H9 (cell line): ENCODE measurements around the gene OPRD1. TPM values are rescaled to one million over a fixed set of nuclear protein-coding genes. Genes with fewer than 3 reads are reported as not detected.
"Not testable (repeated sequence)": the region's sequence is repeated elsewhere in the genome, so short reads cannot be mapped to it uniquely, and the experiment has no call there.

Experiments
- DNase-seq: peaks from one replicate; pipeline ENCODE4 v3.0.0-alpha.2; 2017
- H2AFZ ChIP-seq: one replicate; pipeline ENCODE4 v1.6.1; 2013; ENCODE audit warnings: mild to moderate bottlenecking, low read length, control low read depth, moderate library complexity
- H2AK5ac ChIP-seq: 2 replicates; pipeline ENCODE4 v1.6.1; 2013; ENCODE audit warnings: low read length, control low read depth, mixed read lengths; ENCODE audit not compliant: insufficient read length
- H2BK120ac ChIP-seq: one replicate; pipeline ENCODE4 v1.6.1; 2013; ENCODE audit warnings: low read depth, mild to moderate bottlenecking, low read length, control low read depth, inconsistent platforms; ENCODE audit not compliant: poor library complexity, severe bottlenecking
- H2BK12ac ChIP-seq: 2 replicates; pipeline ENCODE4 v1.6.1; 2013; ENCODE audit warnings: low read length, control low read depth, mixed read lengths, low read depth; ENCODE audit not compliant: insufficient read length
- H2BK15ac ChIP-seq: 2 replicates; pipeline ENCODE4 v1.6.1; 2013; ENCODE audit warnings: low read depth, low read length, control low read depth
- H2BK20ac ChIP-seq: one replicate; pipeline ENCODE4 v1.6.1; 2013; ENCODE audit warnings: low read depth, mild to moderate bottlenecking, low read length, control low read depth, inconsistent platforms; ENCODE audit not compliant: poor library complexity, severe bottlenecking
- H2BK5ac ChIP-seq: 2 replicates; pipeline ENCODE4 v1.6.1; 2013; ENCODE audit warnings: low read length, control low read depth, mixed read lengths; ENCODE audit not compliant: insufficient read length
- H3K14ac ChIP-seq: 2 replicates; pipeline ENCODE4 v1.6.1; 2013; ENCODE audit warnings: low read length, control low read depth; ENCODE audit not compliant: insufficient read depth
- H3K18ac ChIP-seq: 2 replicates; pipeline ENCODE4 v1.6.1; 2013; ENCODE audit warnings: low read depth, mild to moderate bottlenecking, mixed read lengths, low read length, control low read depth; ENCODE audit not compliant: insufficient read length
- H3K23ac ChIP-seq: 2 replicates; pipeline ENCODE4 v1.6.1; 2013; ENCODE audit warnings: low read length, control low read depth, mixed read lengths, low read depth; ENCODE audit not compliant: insufficient read length
- H3K23me2 ChIP-seq: 2 replicates; pipeline ENCODE4 v1.6.1; 2013; ENCODE audit warnings: low read depth, mild to moderate bottlenecking, mixed read lengths, low read length, control low read depth; ENCODE audit not compliant: insufficient read length, poor library complexity, severe bottlenecking
- H3K27ac ChIP-seq: 2 replicates; pipeline ENCODE4 v1.5.1; 2013; ENCODE audit warnings: low read length, control low read depth, mixed read lengths, low read depth; ENCODE audit not compliant: insufficient read length
- H3K27me3 ChIP-seq: 2 replicates; pipeline ENCODE4 v1.6.1; 2013; ENCODE audit warnings: low read length, control low read depth, inconsistent platforms; ENCODE audit not compliant: insufficient read depth
- H3K4ac ChIP-seq: 2 replicates; pipeline ENCODE4 v1.6.1; 2013; ENCODE audit warnings: low read depth, mild to moderate bottlenecking, control low read depth, inconsistent platforms, low read length, moderate library complexity
- H3K4me1 ChIP-seq: 2 replicates; pipeline ENCODE4 v1.6.1; 2013; ENCODE audit warnings: low read length, control low read depth, inconsistent platforms; ENCODE audit not compliant: insufficient read depth
- H3K4me2 ChIP-seq: 2 replicates; pipeline ENCODE4 v1.6.1; 2013; ENCODE audit warnings: low read length, control low read depth, mixed read lengths; ENCODE audit not compliant: insufficient read length, insufficient read depth
- H3K56ac ChIP-seq: 2 replicates; pipeline ENCODE4 v1.6.1; 2013; ENCODE audit warnings: low read depth, mild to moderate bottlenecking, mixed read lengths, low read length, control low read depth; ENCODE audit not compliant: insufficient read length
- H3K79me1 ChIP-seq: 2 replicates; pipeline ENCODE4 v1.6.1; 2013; ENCODE audit warnings: low read depth, mild to moderate bottlenecking, moderate library complexity, low read length, control low read depth, inconsistent platforms; ENCODE audit not compliant: insufficient read depth, poor library complexity, severe bottlenecking
- H3K79me2 ChIP-seq: 2 replicates; pipeline ENCODE4 v1.6.1; 2013; ENCODE audit warnings: low read length, control low read depth, inconsistent platforms; ENCODE audit not compliant: insufficient read depth
- H3K9ac ChIP-seq: 2 replicates; pipeline ENCODE4 v1.6.1; 2013; ENCODE audit warnings: low read length, control low read depth, mixed read lengths; ENCODE audit not compliant: insufficient read length; ENCODE audit errors: extremely low read depth
- H3K9me3 ChIP-seq: one replicate; pipeline ENCODE4 v1.6.1; 2013; ENCODE audit warnings: low read depth, low read length, inconsistent platforms; ENCODE audit not compliant: control insufficient read depth
- H3T11ph ChIP-seq: one replicate; pipeline ENCODE4 v1.6.1; 2013; ENCODE audit warnings: mild to moderate bottlenecking, low read length, control low read depth, inconsistent platforms
- H4K20me1 ChIP-seq: one replicate; pipeline ENCODE4 v1.6.1; 2013; ENCODE audit not compliant: control insufficient read depth, insufficient read length, insufficient read depth
- H4K5ac ChIP-seq: 2 replicates; pipeline ENCODE4 v1.6.1; 2013; ENCODE audit warnings: low read depth, mild to moderate bottlenecking, mixed read lengths, low read length, control low read depth; ENCODE audit not compliant: insufficient read length
- H4K8ac ChIP-seq: replicated peaks from 2 replicates; pipeline ENCODE4 v1.6.1; 2013; ENCODE audit warnings: low read length, control low read depth, mixed read lengths, low read depth; ENCODE audit not compliant: insufficient read length
- H4K91ac ChIP-seq: 2 replicates; pipeline ENCODE4 v1.6.1; 2013; ENCODE audit warnings: low read depth, mild to moderate bottlenecking, moderate library complexity, mixed read lengths, low read length, control low read depth; ENCODE audit not compliant: insufficient read length
- H3K27ac Mint-ChIP-seq, 3 experiments: 2 replicates in 2 of 3; 3 replicates in 1 of 3; pipeline ENCODE4 v1.8.0; 2020 to 2021; ENCODE audit warnings: mixed read lengths in 3 of 3, mild to moderate bottlenecking in 1 of 3, moderate library complexity in 1 of 3
- H3K27me3 Mint-ChIP-seq: 2 replicates; pipeline ENCODE4 v1.8.0; 2021; ENCODE audit warnings: low read depth, mild to moderate bottlenecking, moderate library complexity, mixed read lengths
- H3K36me3 Mint-ChIP-seq, 3 experiments: 2 replicates in 2 of 3; 3 replicates in 1 of 3; pipeline ENCODE4 v1.8.0; 2020 to 2021; ENCODE audit warnings: low read depth in 3 of 3, mixed read lengths in 3 of 3; ENCODE audit not compliant: insufficient read depth in 1 of 3
- H3K4me1 Mint-ChIP-seq, 2 experiments: 2 replicates each; pipeline ENCODE4 v1.8.0; 2020; ENCODE audit warnings: mixed read lengths in 2 of 2
- H3K4me3 Mint-ChIP-seq, 2 experiments: 2 replicates in 1 of 2; 3 replicates in 1 of 2; pipeline ENCODE4 v1.8.0; 2020 to 2021; ENCODE audit warnings: mild to moderate bottlenecking in 2 of 2, mixed read lengths in 2 of 2, moderate library complexity in 1 of 2
- H3K9me3 Mint-ChIP-seq, 2 experiments: 2 replicates in 1 of 2; 3 replicates in 1 of 2; pipeline ENCODE4 v1.8.0; 2020; ENCODE audit warnings: mild to moderate bottlenecking in 2 of 2, mixed read lengths in 2 of 2, moderate library complexity in 1 of 2
- WGBS: extraction: QIAGEN DNeasy Blood & Tissue Kit; methylation state at CpG from one replicate; pipeline ENCODE4 v1.1.7; 2013; ENCODE audit warnings: missing lambda C conversion rate, low lambda C conversion rate, mixed read lengths; ENCODE audit not compliant: insufficient read length; ENCODE audit errors: extremely low coverage; 5-methylcytosine and 5-hydroxymethylcytosine counted together
- total RNA-seq: library from RNA; stranded (reverse); gene quantifications from 2 replicates; pipeline ENCODE4 v1.2.1, GENCODE V29; 2021
- TF ChIP-seq, protein P1 (sequence below): fragments of 200-600 bp; sonication (generic); conservative IDR thresholded peaks from 3 replicates; pipeline ENCODE4 v1.8.0; 2021; ENCODE audit warnings: antibody characterized with exemption, mild to moderate bottlenecking

Gene OPRD1
- total RNA-seq, 1 experiment from 2014 or later, result 1.8 TPM

DNA sequence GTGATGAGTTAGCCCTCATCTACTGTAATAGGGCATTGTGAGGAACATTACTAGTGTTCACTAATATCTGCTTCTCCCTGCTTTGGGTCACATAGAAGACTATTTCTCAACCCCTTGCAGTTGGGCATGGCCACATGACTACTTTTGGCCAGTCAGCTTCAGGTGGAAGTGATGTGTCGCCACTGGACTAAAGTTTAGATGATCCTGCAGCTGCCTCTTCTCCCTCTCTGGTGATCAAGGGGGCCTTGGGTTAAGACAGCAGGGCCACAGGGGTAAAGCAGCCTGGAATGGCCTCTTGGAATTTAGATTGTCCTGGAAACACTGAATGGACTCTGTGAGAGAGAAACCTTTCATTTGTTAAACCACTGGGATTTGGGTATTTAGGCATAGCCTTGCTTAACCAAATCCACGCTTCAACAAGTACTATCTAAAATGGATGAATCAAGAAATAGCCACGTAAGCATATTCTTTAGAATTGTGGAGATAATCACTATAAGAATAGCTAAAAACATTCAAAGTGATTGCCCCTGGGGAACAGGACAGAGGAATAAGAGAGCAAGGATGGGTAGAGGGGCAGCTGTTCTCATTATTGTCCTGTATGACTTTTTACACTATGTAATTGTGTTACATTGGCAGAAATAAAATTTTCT is 41.2 kb downstream of the OPRD1 start:
- Histone ChIP-seq H2BK5ac (no peak overlapping the region), H3K56ac (no peak overlapping the region), H2BK120ac (no peak overlapping the region), H2BK15ac (no peak overlapping the region), H3K14ac (no peak overlapping the region), H3K27ac (no peak overlapping the region), H2AFZ (no peak overlapping the region), H3K9ac (no peak overlapping the region), H4K91ac (no peak overlapping the region), H3K4me2 (no peak overlapping the region), H4K8ac (no peak overlapping the region), H3K18ac (no peak overlapping the region), H4K20me1 (no peaks in the 10 kb centered on the region), H3K23ac (no peak overlapping the region), H2BK12ac (no peak overlapping the region), H2BK20ac (no peak overlapping the region), H3T11ph (no peak overlapping the region), H3K4ac (no peak overlapping the region), H3K23me2 (no peaks in the 10 kb centered on the region), H3K9me3 (no peaks in the 10 kb centered on the region), H3K4me1 (no peaks in the 10 kb centered on the region), H3K79me1 (no peaks in the 10 kb centered on the region), H3K79me2 (no peaks in the 10 kb centered on the region), H2AK5ac (no peak overlapping the region), H3K27me3 (no peaks in the 10 kb centered on the region), H4K5ac (no peak overlapping the region)
- peaks cover 7 to 19% of the 10 kb centered on the region in 2 experiments for H3K4me1 Mint-ChIP-seq
- H3K36me3 Mint-ChIP-seq, result peaks cover 0 to 3% (median 0%) of the 10 kb centered on the region in 3 experiments; a peak in 1 of 7 replicates
- no CpG with 5 or more reads among the region's 3 CpGs for WGBS
- TF ChIP-seq, protein P1, sequence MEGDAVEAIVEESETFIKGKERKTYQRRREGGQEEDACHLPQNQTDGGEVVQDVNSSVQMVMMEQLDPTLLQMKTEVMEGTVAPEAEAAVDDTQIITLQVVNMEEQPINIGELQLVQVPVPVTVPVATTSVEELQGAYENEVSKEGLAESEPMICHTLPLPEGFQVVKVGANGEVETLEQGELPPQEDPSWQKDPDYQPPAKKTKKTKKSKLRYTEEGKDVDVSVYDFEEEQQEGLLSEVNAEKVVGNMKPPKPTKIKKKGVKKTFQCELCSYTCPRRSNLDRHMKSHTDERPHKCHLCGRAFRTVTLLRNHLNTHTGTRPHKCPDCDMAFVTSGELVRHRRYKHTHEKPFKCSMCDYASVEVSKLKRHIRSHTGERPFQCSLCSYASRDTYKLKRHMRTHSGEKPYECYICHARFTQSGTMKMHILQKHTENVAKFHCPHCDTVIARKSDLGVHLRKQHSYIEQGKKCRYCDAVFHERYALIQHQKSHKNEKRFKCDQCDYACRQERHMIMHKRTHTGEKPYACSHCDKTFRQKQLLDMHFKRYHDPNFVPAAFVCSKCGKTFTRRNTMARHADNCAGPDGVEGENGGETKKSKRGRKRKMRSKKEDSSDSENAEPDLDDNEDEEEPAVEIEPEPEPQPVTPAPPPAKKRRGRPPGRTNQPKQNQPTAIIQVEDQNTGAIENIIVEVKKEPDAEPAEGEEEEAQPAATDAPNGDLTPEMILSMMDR, result no peak
- H3K27me3 Mint-ChIP-seq, result peaks cover 2% of the 10 kb centered on the region
- H3K27ac Mint-ChIP-seq, result peak overlapping the region in 1 of 3 experiments; percentile 89; a peak in 2 of 7 replicates
- H3K9me3 Mint-ChIP-seq, result no peaks in the 10 kb centered on the region
- no peak overlapping the region for H3K4me3 Mint-ChIP-seq
- no peak for DNase-seq

DNA sequence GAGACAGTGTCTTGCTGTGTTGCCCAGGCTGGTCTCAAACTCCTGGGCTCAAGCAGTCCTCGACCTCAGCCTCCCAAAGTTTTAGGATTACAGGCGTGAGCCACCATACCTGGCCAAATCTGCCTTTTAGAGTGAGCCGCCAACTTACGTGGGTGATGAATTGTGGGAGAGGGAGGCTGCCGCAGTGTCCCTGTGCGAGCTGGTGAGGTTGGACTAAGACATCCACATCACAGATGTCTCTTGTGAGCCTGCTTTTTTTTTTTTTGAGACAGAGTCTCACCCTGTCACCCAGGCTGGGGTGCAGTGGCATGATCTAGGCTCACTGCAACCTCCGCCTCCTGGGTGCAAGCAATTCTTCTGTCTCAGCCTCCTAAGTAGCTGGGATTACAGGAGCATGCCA is 42.4 kb downstream of the OPRD1 start:
- not testable (repeated sequence) for H3K79me2 ChIP-seq, H3K27me3 Mint-ChIP-seq, H3K9me3 Mint-ChIP-seq, H4K5ac ChIP-seq, H2AK5ac ChIP-seq, H2BK15ac ChIP-seq, H3K4me2 ChIP-seq, H3K56ac ChIP-seq, H4K91ac ChIP-seq, H3K4me3 Mint-ChIP-seq, DNase-seq, H3K9ac ChIP-seq, H3K27me3 ChIP-seq, H3T11ph ChIP-seq, H3K36me3 Mint-ChIP-seq, H3K23ac ChIP-seq, H4K20me1 ChIP-seq, H3K79me1 ChIP-seq, H3K18ac ChIP-seq, H3K4ac ChIP-seq, H2BK12ac ChIP-seq, H3K4me1 ChIP-seq, H2BK20ac ChIP-seq, H2BK120ac ChIP-seq, H3K27ac ChIP-seq, H3K23me2 ChIP-seq, H3K14ac ChIP-seq, H4K8ac ChIP-seq, H2AFZ ChIP-seq, H3K9me3 ChIP-seq, H2BK5ac ChIP-seq
- Mint-ChIP-seq H3K27ac (peak overlapping the region in 1 of 3 experiments; percentile 77; a peak in 1 of 7 replicates), H3K4me1 (peaks cover 7 to 19% of the 10 kb centered on the region in 2 experiments)
- no CpG with 5 or more reads among the region's 7 CpGs for WGBS
